H9 (cell line): ENCODE measurements around the gene ULK4. TPM values are rescaled to one million over a fixed set of nuclear protein-coding genes. Genes with fewer than 3 reads are reported as not detected.

Source experiments
- DNase-seq: peaks from one replicate; pipeline ENCODE4 v3.0.0-alpha.2; 2017
- H2AFZ ChIP-seq: one replicate; pipeline ENCODE4 v1.6.1; 2013; ENCODE audit warnings: mild to moderate bottlenecking, low read length, control low read depth, moderate library complexity
- H2AK5ac ChIP-seq: 2 replicates; pipeline ENCODE4 v1.6.1; 2013; ENCODE audit warnings: low read length, control low read depth, mixed read lengths; ENCODE audit not compliant: insufficient read length
- H2BK120ac ChIP-seq: one replicate; pipeline ENCODE4 v1.6.1; 2013; ENCODE audit warnings: low read depth, mild to moderate bottlenecking, low read length, control low read depth, inconsistent platforms; ENCODE audit not compliant: poor library complexity, severe bottlenecking
- H2BK12ac ChIP-seq: 2 replicates; pipeline ENCODE4 v1.6.1; 2013; ENCODE audit warnings: low read length, control low read depth, mixed read lengths, low read depth; ENCODE audit not compliant: insufficient read length
- H2BK15ac ChIP-seq: 2 replicates; pipeline ENCODE4 v1.6.1; 2013; ENCODE audit warnings: low read depth, low read length, control low read depth
- H2BK20ac ChIP-seq: one replicate; pipeline ENCODE4 v1.6.1; 2013; ENCODE audit warnings: low read depth, mild to moderate bottlenecking, low read length, control low read depth, inconsistent platforms; ENCODE audit not compliant: poor library complexity, severe bottlenecking
- H2BK5ac ChIP-seq: 2 replicates; pipeline ENCODE4 v1.6.1; 2013; ENCODE audit warnings: low read length, control low read depth, mixed read lengths; ENCODE audit not compliant: insufficient read length
- H3K14ac ChIP-seq: 2 replicates; pipeline ENCODE4 v1.6.1; 2013; ENCODE audit warnings: low read length, control low read depth; ENCODE audit not compliant: insufficient read depth
- H3K18ac ChIP-seq: 2 replicates; pipeline ENCODE4 v1.6.1; 2013; ENCODE audit warnings: low read depth, mild to moderate bottlenecking, mixed read lengths, low read length, control low read depth; ENCODE audit not compliant: insufficient read length
- H3K23ac ChIP-seq: 2 replicates; pipeline ENCODE4 v1.6.1; 2013; ENCODE audit warnings: low read length, control low read depth, mixed read lengths, low read depth; ENCODE audit not compliant: insufficient read length
- H3K23me2 ChIP-seq: 2 replicates; pipeline ENCODE4 v1.6.1; 2013; ENCODE audit warnings: low read depth, mild to moderate bottlenecking, mixed read lengths, low read length, control low read depth; ENCODE audit not compliant: insufficient read length, poor library complexity, severe bottlenecking
- H3K27ac ChIP-seq: 2 replicates; pipeline ENCODE4 v1.5.1; 2013; ENCODE audit warnings: low read length, control low read depth, mixed read lengths, low read depth; ENCODE audit not compliant: insufficient read length
- H3K27me3 ChIP-seq: 2 replicates; pipeline ENCODE4 v1.6.1; 2013; ENCODE audit warnings: low read length, control low read depth, inconsistent platforms; ENCODE audit not compliant: insufficient read depth
- H3K4ac ChIP-seq: 2 replicates; pipeline ENCODE4 v1.6.1; 2013; ENCODE audit warnings: low read depth, mild to moderate bottlenecking, control low read depth, inconsistent platforms, low read length, moderate library complexity
- H3K4me1 ChIP-seq: 2 replicates; pipeline ENCODE4 v1.6.1; 2013; ENCODE audit warnings: low read length, control low read depth, inconsistent platforms; ENCODE audit not compliant: insufficient read depth
- H3K4me2 ChIP-seq: 2 replicates; pipeline ENCODE4 v1.6.1; 2013; ENCODE audit warnings: low read length, control low read depth, mixed read lengths; ENCODE audit not compliant: insufficient read length, insufficient read depth
- H3K56ac ChIP-seq: 2 replicates; pipeline ENCODE4 v1.6.1; 2013; ENCODE audit warnings: low read depth, mild to moderate bottlenecking, mixed read lengths, low read length, control low read depth; ENCODE audit not compliant: insufficient read length
- H3K79me1 ChIP-seq: 2 replicates; pipeline ENCODE4 v1.6.1; 2013; ENCODE audit warnings: low read depth, mild to moderate bottlenecking, moderate library complexity, low read length, control low read depth, inconsistent platforms; ENCODE audit not compliant: insufficient read depth, poor library complexity, severe bottlenecking
- H3K79me2 ChIP-seq: 2 replicates; pipeline ENCODE4 v1.6.1; 2013; ENCODE audit warnings: low read length, control low read depth, inconsistent platforms; ENCODE audit not compliant: insufficient read depth
- H3K9ac ChIP-seq: 2 replicates; pipeline ENCODE4 v1.6.1; 2013; ENCODE audit warnings: low read length, control low read depth, mixed read lengths; ENCODE audit not compliant: insufficient read length; ENCODE audit errors: extremely low read depth
- H3K9me3 ChIP-seq: one replicate; pipeline ENCODE4 v1.6.1; 2013; ENCODE audit warnings: low read depth, low read length, inconsistent platforms; ENCODE audit not compliant: control insufficient read depth
- H3T11ph ChIP-seq: one replicate; pipeline ENCODE4 v1.6.1; 2013; ENCODE audit warnings: mild to moderate bottlenecking, low read length, control low read depth, inconsistent platforms
- H4K20me1 ChIP-seq: one replicate; pipeline ENCODE4 v1.6.1; 2013; ENCODE audit not compliant: control insufficient read depth, insufficient read length, insufficient read depth
- H4K5ac ChIP-seq: 2 replicates; pipeline ENCODE4 v1.6.1; 2013; ENCODE audit warnings: low read depth, mild to moderate bottlenecking, mixed read lengths, low read length, control low read depth; ENCODE audit not compliant: insufficient read length
- H4K8ac ChIP-seq: replicated peaks from 2 replicates; pipeline ENCODE4 v1.6.1; 2013; ENCODE audit warnings: low read length, control low read depth, mixed read lengths, low read depth; ENCODE audit not compliant: insufficient read length
- H4K91ac ChIP-seq: 2 replicates; pipeline ENCODE4 v1.6.1; 2013; ENCODE audit warnings: low read depth, mild to moderate bottlenecking, moderate library complexity, mixed read lengths, low read length, control low read depth; ENCODE audit not compliant: insufficient read length
- H3K27ac Mint-ChIP-seq, 3 experiments: 2 replicates in 2 of 3; 3 replicates in 1 of 3; pipeline ENCODE4 v1.8.0; 2020 to 2021; ENCODE audit warnings: mixed read lengths in 3 of 3, mild to moderate bottlenecking in 1 of 3, moderate library complexity in 1 of 3
- H3K27me3 Mint-ChIP-seq: 2 replicates; pipeline ENCODE4 v1.8.0; 2021; ENCODE audit warnings: low read depth, mild to moderate bottlenecking, moderate library complexity, mixed read lengths
- H3K36me3 Mint-ChIP-seq, 3 experiments: 2 replicates in 2 of 3; 3 replicates in 1 of 3; pipeline ENCODE4 v1.8.0; 2020 to 2021; ENCODE audit warnings: low read depth in 3 of 3, mixed read lengths in 3 of 3; ENCODE audit not compliant: insufficient read depth in 1 of 3
- H3K4me1 Mint-ChIP-seq, 2 experiments: 2 replicates each; pipeline ENCODE4 v1.8.0; 2020; ENCODE audit warnings: mixed read lengths in 2 of 2
- H3K4me3 Mint-ChIP-seq, 2 experiments: 2 replicates in 1 of 2; 3 replicates in 1 of 2; pipeline ENCODE4 v1.8.0; 2020 to 2021; ENCODE audit warnings: mild to moderate bottlenecking in 2 of 2, mixed read lengths in 2 of 2, moderate library complexity in 1 of 2
- H3K9me3 Mint-ChIP-seq, 2 experiments: 2 replicates in 1 of 2; 3 replicates in 1 of 2; pipeline ENCODE4 v1.8.0; 2020; ENCODE audit warnings: mild to moderate bottlenecking in 2 of 2, mixed read lengths in 2 of 2, moderate library complexity in 1 of 2
- CTCF ChIP-seq: fragments of 200-600 bp; sonication (generic); conservative IDR thresholded peaks from 3 replicates; pipeline ENCODE4 v1.8.0; 2021; ENCODE audit warnings: antibody characterized with exemption, mild to moderate bottlenecking
- WGBS: extraction: QIAGEN DNeasy Blood & Tissue Kit; methylation state at CpG from one replicate; pipeline ENCODE4 v1.1.7; 2013; ENCODE audit warnings: missing lambda C conversion rate, low lambda C conversion rate, mixed read lengths; ENCODE audit not compliant: insufficient read length; ENCODE audit errors: extremely low coverage; 5-methylcytosine and 5-hydroxymethylcytosine counted together
- total RNA-seq: library from RNA; stranded (reverse); gene quantifications from 2 replicates; pipeline ENCODE4 v1.2.1, GENCODE V29; 2021

Gene ULK4
- total RNA-seq, 1 experiment from 2014 or later, result 12.9 TPM

DNA sequence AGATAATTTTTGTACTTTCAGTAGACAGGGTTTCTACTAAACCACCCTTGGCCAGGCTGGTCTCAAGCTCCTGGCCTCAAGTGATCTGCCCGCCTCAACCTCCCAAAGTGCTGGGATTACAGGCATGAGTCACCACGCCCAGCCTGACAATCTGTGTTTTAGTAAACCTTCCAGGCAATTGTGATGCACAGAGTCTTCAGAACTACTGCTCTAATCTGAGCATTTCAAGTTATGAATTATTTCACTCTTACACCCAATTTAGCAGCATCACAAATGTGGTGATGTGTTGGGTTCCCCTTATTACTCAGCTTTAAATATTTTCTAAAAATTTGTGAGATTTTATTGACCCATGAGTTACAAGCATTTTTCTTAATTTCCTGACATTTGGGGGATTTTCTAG lies 94.4 kb downstream of the ULK4 start:
- Histone ChIP-seq H3K9me3 (no peaks in the 10 kb centered on the region), H2BK12ac (no peak overlapping the region), H3K4me2 (no peak overlapping the region), H3K79me1 (no peaks in the 10 kb centered on the region), H4K91ac (no peak overlapping the region), H2BK120ac (no peak overlapping the region), H3K4me1 (no peaks in the 10 kb centered on the region; the same call in 1 of the 2 replicates), H3K4ac (no peak overlapping the region), H3K27me3 (no peaks in the 10 kb centered on the region), H4K20me1 (no peaks in the 10 kb centered on the region), H3K9ac (no peak overlapping the region), H4K5ac (no peak overlapping the region), H3K27ac (no peak overlapping the region), H3K56ac (no peak overlapping the region), H2AK5ac (no peak overlapping the region), H3K14ac (no peak overlapping the region), H2BK15ac (no peak overlapping the region), H3K23me2 (no peaks in the 10 kb centered on the region), H3T11ph (no peak overlapping the region), H2BK5ac (no peak overlapping the region), H2AFZ (no peak overlapping the region), H3K23ac (no peak overlapping the region), H2BK20ac (no peak overlapping the region), H3K18ac (no peak overlapping the region), H4K8ac (no peak overlapping the region), H3K79me2 (no peaks in the 10 kb centered on the region)
- WGBS, result no CpG with 5 or more reads among the region's 2 CpGs
- DNase-seq, result no peak
- Mint-ChIP-seq H3K9me3 (peaks cover 9 to 19% of the 10 kb centered on the region in 2 experiments), H3K27ac (no peak overlapping the region), H3K4me1 (peaks cover 6 to 7% of the 10 kb centered on the region in 2 experiments), H3K4me3 (no peak overlapping the region), H3K36me3 (peaks cover 3 to 34% (median 26%) of the 10 kb centered on the region in 3 experiments; a peak in 5 of 7 replicates), H3K27me3 (no peaks in the 10 kb centered on the region)
- no peak for TF ChIP-seq CTCF
